Measurements from ENCODE around the gene AK3.

Gene AK3

DNA sequence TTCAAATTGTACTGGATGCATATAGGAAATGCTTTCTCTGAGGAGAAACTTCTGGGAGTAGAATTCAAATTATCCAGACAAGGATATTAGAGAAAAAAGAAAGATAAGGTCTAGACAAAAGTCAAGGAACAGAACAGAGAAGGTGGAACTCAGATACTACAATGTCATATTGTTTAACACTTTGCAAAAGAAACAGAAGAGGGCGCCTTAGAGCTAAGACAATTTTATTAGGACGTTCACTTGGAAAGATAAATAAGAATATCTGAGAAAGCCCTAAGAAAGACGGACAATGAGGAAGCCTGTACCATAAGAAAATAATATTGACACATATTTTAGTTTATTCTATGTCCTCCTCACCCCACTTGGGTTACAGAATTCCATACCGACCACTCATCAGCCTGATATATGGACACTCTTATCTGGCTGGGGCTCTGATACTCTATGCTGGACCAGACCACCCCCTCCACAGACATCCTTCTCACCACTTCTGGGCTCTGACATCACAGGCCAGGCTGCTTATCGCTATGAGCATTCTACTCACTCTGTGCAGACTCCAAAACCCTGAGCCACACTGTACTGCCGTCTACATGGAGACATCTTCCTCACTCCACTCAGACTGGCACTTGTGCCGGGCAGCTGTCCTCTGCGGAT is 9.1 kb upstream of the AK3 start:
- DNase-seq (ENCODE audit: low read depth in 2 of 2, low spot score in 1 of 2): no peak

- DNase-seq (ENCODE audit: low read depth in 2 of 2, low spot score in 1 of 2): no peak
Measured at GRCh38 chr9:4748612-4749011, 7.6 kb upstream of the AK3 start.

- DNase-seq (ENCODE audit: low read depth in 2 of 2, low spot score in 1 of 2): no peak
Measured at GRCh38 chr9:4746278-4747030, 5.5 kb upstream of the AK3 start.

DNA sequence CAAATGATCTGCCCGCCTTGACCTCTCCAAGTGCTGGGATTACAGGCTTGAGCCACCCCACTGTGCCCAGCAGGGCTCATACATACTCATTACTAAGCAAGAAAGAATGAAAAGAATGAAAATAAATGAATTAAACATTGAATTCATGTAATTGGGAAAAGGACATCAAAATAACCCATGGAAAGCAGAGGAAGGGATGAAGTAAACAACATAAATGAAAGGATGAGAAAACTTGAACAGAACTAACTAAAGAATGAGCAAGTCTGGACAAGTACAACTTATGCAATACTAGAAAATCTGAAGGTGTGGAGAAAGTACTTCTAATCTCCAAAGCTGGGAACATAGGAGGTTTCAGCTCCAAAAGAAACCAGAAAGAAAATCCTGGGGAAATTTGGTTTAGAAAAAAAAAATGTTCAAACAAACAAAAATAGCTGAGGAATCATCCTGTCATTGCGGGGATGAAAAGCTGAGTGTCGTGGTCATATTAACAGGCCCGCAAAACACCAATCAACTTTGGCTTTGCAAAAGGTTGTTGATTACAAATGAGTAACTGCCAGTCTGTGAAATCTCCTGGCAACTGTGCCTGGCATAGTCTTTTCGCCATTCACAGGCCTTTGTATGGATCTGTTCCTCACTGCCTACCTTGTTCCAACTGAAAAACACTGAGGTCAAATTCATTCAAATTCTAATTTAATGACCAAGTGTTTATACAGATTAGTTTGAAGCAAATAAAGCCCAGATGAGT is 2.3 kb upstream of the AK3 start:
- no peak for DNase-seq (ENCODE audit: low read depth in 2 of 2, low spot score in 1 of 2)

- DNase-seq (ENCODE audit: low read depth in 2 of 2, low spot score in 1 of 2): no peak
Measured at GRCh38 chr9:4742246-4742645, 1.2 kb upstream of the AK3 start.

- no peak for DNase-seq (ENCODE audit: low read depth in 2 of 2, low spot score in 1 of 2)
Measured at GRCh38 chr9:4741365-4742089, 525 bp upstream of the AK3 start.

DNA sequence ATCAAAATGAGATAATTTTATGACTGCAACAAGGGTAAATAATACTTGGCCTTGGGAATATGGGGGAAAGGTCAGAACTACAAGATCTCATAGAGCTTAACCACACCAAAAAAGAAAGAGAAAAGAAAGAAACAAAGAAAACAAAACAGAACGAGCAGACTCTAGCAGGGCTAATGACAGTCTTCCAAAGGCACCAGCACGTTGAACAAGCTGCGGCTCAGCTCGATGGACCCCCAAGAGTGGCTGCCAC is 689 bp downstream of the AK3 start:
- no peak for DNase-seq (ENCODE audit: low read depth in 2 of 2, low spot score in 1 of 2)

GRCh38 chr9:4739587-4740387 is 1.2 kb downstream of the AK3 start:
- DNase-seq (ENCODE audit: low read depth in 2 of 2, low spot score in 1 of 2): no peak

DNA sequence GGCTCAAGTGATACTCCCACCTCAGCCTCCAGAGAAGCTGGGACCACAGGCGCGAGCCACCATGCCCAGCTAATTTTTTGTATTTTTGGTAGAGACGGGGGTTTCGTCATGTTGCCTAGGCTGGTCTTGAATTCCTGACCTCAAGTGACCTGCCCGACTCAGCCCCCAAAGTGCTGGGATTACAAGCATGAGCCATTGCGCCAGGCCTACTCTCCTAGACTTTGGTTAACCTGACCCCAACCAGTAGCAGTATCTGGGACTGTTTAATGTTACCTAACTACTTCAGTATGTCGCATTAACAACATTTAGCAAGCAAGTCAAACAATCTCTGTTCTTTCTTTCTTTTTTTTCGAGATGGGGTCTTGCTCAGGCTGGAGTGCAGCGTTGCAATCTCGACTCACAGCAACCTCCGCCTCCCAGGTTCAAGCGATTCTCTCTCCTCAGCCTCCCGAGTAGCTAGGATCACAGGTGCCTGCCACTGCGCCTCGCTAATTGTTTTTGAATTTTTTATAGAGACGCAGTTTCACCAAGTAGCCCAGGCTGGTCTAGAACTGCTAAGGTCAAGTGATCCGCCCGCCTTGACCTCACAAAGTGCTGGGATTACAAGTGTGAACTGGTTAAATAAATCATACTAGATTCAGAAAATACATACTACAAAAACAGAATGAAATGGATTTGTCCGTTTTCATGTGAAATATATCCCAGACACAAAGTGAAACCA is 2.0 kb downstream of the AK3 start:
- no peak for DNase-seq (ENCODE audit: low read depth in 2 of 2, low spot score in 1 of 2)

- DNase-seq (ENCODE audit: low read depth in 2 of 2, low spot score in 1 of 2): no peak
Measured at GRCh38 chr9:4734150-4734549, 6.9 kb downstream of the AK3 start.

DNA sequence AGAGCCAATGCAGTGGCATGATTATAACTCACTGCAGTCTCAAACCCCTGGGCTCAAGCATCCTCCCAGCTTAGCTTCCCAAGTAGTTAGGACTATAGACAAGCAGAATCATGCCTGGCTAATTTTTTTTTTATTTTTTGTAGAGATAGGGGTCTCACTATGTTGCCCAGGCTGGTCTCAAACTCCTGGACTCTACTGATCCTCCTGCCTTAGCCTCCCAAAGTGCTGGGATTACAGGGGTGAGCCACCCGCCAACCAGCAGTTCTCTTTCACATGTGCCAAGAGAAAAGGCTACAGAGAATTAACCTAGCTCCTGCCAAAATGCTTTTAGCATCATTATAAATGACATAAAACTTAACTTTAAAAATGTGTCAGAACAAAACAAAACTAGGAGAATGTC is 8.1 kb downstream of the AK3 start:
- DNase-seq (ENCODE audit: low read depth in 2 of 2, low spot score in 1 of 2): no peak

- DNase-seq (ENCODE audit: low read depth in 2 of 2, low spot score in 1 of 2): no peak
Measured at GRCh38 chr9:4727593-4727992, 13.4 kb downstream of the AK3 start.

DNA sequence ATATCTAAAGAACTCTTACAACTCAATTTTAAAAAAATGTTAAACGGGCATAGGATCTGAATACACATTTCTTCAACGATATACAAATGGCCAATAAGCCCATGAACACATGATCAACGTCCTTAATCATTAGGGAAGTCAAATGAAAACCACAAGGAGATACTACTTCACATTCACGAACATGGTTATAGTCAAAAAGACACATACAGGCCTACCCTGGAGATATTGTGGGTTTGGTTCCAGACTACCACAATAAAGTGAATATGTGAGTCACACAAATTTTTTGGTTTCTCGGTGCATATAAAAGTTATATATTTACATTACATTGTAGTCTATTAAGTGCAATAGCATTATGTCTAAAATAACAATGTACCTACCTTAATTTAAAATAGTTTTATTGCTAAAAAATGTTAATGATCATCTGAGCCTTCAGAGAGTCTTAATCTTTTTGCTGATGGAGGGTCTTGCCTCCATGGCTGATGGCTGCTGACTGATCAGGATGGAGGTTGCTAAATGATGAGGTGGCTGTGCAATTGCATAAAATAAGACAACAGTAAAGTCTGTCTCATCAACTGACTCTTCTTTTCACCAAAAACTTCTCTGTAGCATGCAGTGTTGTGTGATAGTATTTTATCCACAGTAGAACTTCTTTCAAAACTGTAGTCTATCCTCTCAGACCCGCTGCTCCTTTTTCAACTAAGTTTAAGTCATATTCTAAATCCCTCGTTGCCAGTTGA is 15.1 kb downstream of the AK3 start:
- DNase-seq (ENCODE audit: low read depth in 2 of 2, low spot score in 1 of 2): no peak

GRCh38 chr9:4721736-4722135 is 19.3 kb downstream of the AK3 start:
- DNase-seq (ENCODE audit: low read depth in 2 of 2, low spot score in 1 of 2): no peak

DNA sequence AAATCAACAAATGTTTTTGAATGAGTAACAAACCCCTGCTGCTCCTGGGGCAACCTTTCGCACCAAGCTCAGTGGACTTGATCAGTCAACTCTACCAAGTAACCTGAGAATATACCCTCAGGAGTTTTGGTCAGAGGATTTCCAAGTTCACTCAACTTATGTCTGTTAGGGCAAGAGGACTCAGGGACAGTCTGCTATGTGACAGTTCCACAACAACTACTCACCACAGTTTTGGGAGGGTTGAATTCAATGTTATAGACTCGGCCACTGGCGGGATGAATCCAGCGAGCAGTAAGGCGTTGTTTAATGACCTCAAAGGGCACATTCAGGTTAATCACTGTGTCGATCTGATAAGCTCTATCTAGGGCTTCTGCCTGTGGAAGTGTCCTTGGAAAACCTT is 22.1 kb downstream of the AK3 start:
- no peak for DNase-seq (ENCODE audit: low read depth in 2 of 2, low spot score in 1 of 2)

GRCh38 chr9:4717815-4718214 is 23.2 kb downstream of the AK3 start:
- DNase-seq (ENCODE audit: low read depth in 2 of 2, low spot score in 1 of 2): no peak

DNA sequence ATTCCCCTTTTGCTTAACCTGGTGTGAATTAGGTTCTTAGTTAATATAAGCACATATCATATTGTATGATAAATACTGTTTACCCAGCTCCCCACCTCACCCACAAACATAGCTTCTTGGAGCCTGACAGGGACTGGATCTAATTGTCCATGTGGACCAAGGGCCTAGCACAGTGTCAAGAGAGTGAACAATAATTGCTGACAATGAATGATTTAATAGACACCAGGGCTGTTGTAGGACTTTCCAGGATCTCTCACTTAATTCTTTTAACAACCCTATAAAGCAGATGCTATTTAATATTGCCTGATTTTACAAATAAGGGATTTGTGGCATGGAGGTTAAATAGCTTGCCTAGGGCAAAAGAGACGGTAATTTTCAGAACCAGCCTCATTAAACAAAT is 24.8 kb downstream of the AK3 start:
- DNase-seq (ENCODE audit: low read depth in 2 of 2, low spot score in 1 of 2): no peak

DNA sequence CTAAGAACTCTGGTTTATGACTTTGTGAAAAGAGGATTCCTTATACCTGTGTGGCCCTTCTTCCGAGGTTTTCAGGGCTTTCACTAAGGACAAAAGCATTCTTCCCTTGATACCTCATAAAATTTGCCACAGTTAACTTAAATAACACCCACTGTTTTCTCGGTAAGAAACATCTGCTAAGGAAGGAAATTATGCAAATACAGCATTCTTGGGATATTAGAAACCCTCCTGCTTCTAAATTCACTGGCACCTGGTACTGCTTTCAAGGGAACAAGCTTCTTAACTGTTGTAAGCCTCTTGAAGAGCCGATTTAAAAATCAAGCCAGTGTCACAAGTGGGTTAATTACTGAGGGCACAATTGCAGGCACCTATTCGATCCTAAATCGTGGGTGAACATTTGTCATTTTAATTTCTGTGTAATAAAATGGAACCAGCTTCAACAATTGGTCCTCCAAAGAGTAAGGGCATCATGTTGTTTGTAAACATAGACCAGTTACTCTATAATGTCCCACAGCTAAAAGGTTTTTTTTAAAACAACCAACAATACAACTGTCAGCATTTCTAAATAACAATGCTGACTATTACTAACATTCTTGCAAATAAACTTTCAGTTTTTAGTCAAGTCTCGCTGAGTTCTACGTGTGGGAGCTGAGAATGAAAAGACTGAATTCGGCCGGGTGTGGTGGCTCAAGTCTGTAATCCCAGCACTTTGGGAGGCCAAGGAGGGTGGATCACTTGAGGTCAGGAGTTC is 26.6 kb downstream of the AK3 start:
- DNase-seq (ENCODE audit: low read depth in 2 of 2, low spot score in 1 of 2): no peak

DNA sequence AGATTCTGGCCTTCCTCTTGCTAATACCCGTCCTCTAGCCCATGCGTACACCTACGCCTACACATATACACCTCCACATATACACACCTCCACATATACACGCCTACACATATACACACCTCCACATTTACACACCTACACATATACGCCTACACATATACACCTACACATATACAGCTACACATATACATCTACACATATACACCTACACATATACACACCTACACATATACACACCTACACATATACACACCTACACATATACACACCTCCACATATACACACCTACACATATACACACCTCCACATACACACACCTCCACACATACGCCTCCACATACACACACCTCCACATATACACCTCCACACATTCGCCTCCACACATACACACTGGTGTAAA is 27.2 kb downstream of the AK3 start:
- DNase-seq (ENCODE audit: low read depth in 2 of 2, low spot score in 1 of 2): no peak

All from stimulated activated CD8-positive, alpha-beta memory T cell treated with anti-CD3 and anti-CD28 coated beads, Interleukin-4, amount 100 ng/mL, for 1 hour (primary cell).